Glutamatergic neuron (in vitro differentiated cells): Measurements from ENCODE around the gene UPF3A. TPM values are rescaled to one million over a fixed set of nuclear protein-coding genes. Genes with fewer than 3 reads are reported as not detected.

Source experiments
- DNase-seq: peaks from one replicate; pipeline ENCODE4 v3.0.0; 2022
- H3K27ac Mint-ChIP-seq: one replicate; pipeline ENCODE4 v1.8.0; 2020; ENCODE audit warnings: mild to moderate bottlenecking, mixed read lengths, inconsistent platforms; ENCODE audit not compliant: unreplicated experiment
- H3K27me3 Mint-ChIP-seq: one replicate; pipeline ENCODE4 v1.8.0; 2020; ENCODE audit warnings: mild to moderate bottlenecking, moderate library complexity, mixed read lengths, inconsistent platforms; ENCODE audit not compliant: unreplicated experiment
- H3K36me3 Mint-ChIP-seq: one replicate; pipeline ENCODE4 v1.8.0; 2020; ENCODE audit warnings: mild to moderate bottlenecking, mixed read lengths, inconsistent platforms; ENCODE audit not compliant: unreplicated experiment
- H3K4me1 Mint-ChIP-seq: one replicate; pipeline ENCODE4 v1.8.0; 2020; ENCODE audit warnings: mild to moderate bottlenecking, low read depth, mixed read lengths, inconsistent platforms; ENCODE audit not compliant: unreplicated experiment
- H3K4me3 Mint-ChIP-seq: one replicate; pipeline ENCODE4 v1.8.0; 2020; ENCODE audit warnings: mild to moderate bottlenecking, mixed read lengths, inconsistent platforms; ENCODE audit not compliant: unreplicated experiment
- H3K9me3 Mint-ChIP-seq: one replicate; pipeline ENCODE4 v1.8.0; 2020; ENCODE audit warnings: mild to moderate bottlenecking, moderate library complexity, mixed read lengths, inconsistent platforms; ENCODE audit not compliant: unreplicated experiment
- total RNA-seq: library from RNA; stranded (reverse); fragmentation: NEBNext Ultra II Directional; extraction: Animal tissue kit (Norgen Biotek cat#: 25700); gene quantifications from one replicate; pipeline ENCODE4 v1.2.1, GENCODE V29; 2021; ENCODE audit not compliant: unreplicated experiment
- TF ChIP-seq, protein P1 (sequence below): fragments of 200-600 bp; sonication (generic); IDR thresholded peaks from one replicate; pipeline ENCODE4 v1.5.0; 2021; ENCODE audit not compliant: partially characterized antibody, unreplicated experiment

UPF3A gene
- total RNA-seq, 1 donor from 2014 or later = 108 TPM

GRCh38 chr13:114286808-114287207, 5.4 kb downstream of the UPF3A start:
- TF ChIP-seq, protein P1, sequence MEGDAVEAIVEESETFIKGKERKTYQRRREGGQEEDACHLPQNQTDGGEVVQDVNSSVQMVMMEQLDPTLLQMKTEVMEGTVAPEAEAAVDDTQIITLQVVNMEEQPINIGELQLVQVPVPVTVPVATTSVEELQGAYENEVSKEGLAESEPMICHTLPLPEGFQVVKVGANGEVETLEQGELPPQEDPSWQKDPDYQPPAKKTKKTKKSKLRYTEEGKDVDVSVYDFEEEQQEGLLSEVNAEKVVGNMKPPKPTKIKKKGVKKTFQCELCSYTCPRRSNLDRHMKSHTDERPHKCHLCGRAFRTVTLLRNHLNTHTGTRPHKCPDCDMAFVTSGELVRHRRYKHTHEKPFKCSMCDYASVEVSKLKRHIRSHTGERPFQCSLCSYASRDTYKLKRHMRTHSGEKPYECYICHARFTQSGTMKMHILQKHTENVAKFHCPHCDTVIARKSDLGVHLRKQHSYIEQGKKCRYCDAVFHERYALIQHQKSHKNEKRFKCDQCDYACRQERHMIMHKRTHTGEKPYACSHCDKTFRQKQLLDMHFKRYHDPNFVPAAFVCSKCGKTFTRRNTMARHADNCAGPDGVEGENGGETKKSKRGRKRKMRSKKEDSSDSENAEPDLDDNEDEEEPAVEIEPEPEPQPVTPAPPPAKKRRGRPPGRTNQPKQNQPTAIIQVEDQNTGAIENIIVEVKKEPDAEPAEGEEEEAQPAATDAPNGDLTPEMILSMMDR = no peak
- Mint-ChIP-seq H3K27me3 (peaks cover 6% of the 10 kb centered on the region), H3K9me3 (peaks cover 5% of the 10 kb centered on the region), H3K4me1 (peaks cover 4% of the 10 kb centered on the region), H3K27ac (no peak overlapping the region), H3K36me3 (peaks cover 6% of the 10 kb centered on the region), H3K4me3 (peak overlapping the region; percentile 15)
- no peak for DNase-seq

DNA sequence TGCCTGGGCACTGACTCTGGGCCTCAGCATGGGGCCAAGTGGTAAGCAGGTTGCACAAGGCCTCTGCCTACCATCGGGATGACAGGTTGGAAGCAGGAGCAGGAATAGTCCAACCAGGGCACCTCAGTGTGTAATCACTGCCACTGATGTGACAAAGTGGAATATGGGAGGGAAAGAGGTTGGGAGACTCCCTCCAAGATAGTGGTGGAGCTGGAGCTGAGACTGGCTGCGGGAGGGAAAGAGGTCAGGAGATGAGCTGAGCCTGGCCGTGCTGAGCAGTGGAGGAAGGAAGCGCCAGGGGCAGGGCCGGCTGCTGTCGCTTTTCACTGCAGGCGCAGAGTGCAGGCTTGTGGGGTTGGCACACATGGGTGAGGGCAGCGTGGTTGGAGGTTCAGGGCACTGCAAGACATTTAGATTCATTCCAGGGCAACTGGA, 6.8 kb downstream of the UPF3A start:
- H3K36me3 Mint-ChIP-seq = peaks cover 6% of the 10 kb centered on the region
- no peaks in the 10 kb centered on the region for H3K9me3 Mint-ChIP-seq
- H3K4me3 Mint-ChIP-seq = no peak overlapping the region
- TF ChIP-seq, protein P1 = no peak
- H3K4me1 Mint-ChIP-seq = peaks cover 4% of the 10 kb centered on the region
- H3K27me3 Mint-ChIP-seq = peaks cover 3% of the 10 kb centered on the region
- peak overlapping the region; percentile 22 for H3K27ac Mint-ChIP-seq
- no peak for DNase-seq

- no peak overlapping the region for H3K4me3 Mint-ChIP-seq
- H3K4me1 Mint-ChIP-seq = peaks cover 4% of the 10 kb centered on the region
- H3K9me3 Mint-ChIP-seq = peaks cover 2% of the 10 kb centered on the region
- H3K36me3 Mint-ChIP-seq = no peaks in the 10 kb centered on the region
- DNase-seq = no peak
- TF ChIP-seq, protein P1 = no peak
- H3K27me3 Mint-ChIP-seq = no peaks in the 10 kb centered on the region
- H3K27ac Mint-ChIP-seq = no peak overlapping the region
Observed at GRCh38 chr13:114296448-114296847, 15.0 kb downstream of the UPF3A start.

DNA sequence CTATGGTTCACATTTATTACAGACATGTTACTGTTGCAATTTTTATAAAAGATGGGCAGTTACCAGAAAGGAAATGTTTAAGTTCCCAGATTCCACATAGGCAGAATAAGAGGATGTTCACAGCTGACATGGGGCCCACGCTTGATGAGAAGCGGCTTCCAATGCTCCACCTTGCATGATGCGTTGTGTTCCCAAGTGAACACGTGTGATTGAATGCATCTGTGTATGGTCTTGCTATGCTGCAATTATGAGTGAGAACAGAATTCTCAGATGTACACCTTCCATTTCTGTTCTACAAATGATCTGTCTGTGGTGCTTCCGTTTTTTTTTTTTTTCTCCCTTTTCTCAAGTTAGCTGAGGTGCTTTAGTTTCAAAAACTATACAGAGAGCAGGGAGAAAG, 15.5 kb downstream of the UPF3A start:
- peaks cover 2% of the 10 kb centered on the region for H3K9me3 Mint-ChIP-seq
- H3K4me3 Mint-ChIP-seq = no peak overlapping the region
- H3K4me1 Mint-ChIP-seq = peaks cover 4% of the 10 kb centered on the region
- DNase-seq = no peak
- H3K27me3 Mint-ChIP-seq = no peaks in the 10 kb centered on the region
- TF ChIP-seq, protein P1 = no peak
- H3K27ac Mint-ChIP-seq = no peak overlapping the region
- no peaks in the 10 kb centered on the region for H3K36me3 Mint-ChIP-seq

GRCh38 chr13:114298866-114299265, 17.5 kb downstream of the UPF3A start:
- Mint-ChIP-seq H3K4me1 (peaks cover 4% of the 10 kb centered on the region), H3K9me3 (peaks cover 2% of the 10 kb centered on the region), H3K4me3 (no peak overlapping the region), H3K36me3 (no peaks in the 10 kb centered on the region), H3K27ac (peak overlapping the region; percentile 49), H3K27me3 (no peaks in the 10 kb centered on the region)
- TF ChIP-seq, protein P1 = no peak
- DNase-seq = no peak
